ENCODE results near the gene RAD51AP2.
"Not testable (repeated sequence)": the region's sequence is repeated elsewhere in the genome, so short reads cannot be mapped to it uniquely, and the experiment has no call there.

Gene RAD51AP2

GRCh38 chr2:17518212-17519154, at the start of gene RAD51AP2:
RAD51AP2 (minus strand) TSS chr2:17518440; CDS start chr2:17518415, 25 bp downstream.
- in situ Hi-C loops (cut with MboI; ENCODE audit: low sequenced_read_pairs) = no loop called here

GRCh38 chr2:17565726-17566125, 47.5 kb upstream of the RAD51AP2 start:
- in situ Hi-C loops (cut with MboI; ENCODE audit: low sequenced_read_pairs) = not testable (repeated sequence)

GRCh38 chr2:17558878-17559277, 40.6 kb upstream of the RAD51AP2 start:
- in situ Hi-C loops (cut with MboI; ENCODE audit: low sequenced_read_pairs) = no loop called here

- in situ Hi-C loops (cut with MboI; ENCODE audit: low sequenced_read_pairs) = no loop called here
These were observed 39.8 kb upstream of the RAD51AP2 start for GRCh38 chr2:17558053-17558452.

GRCh38 chr2:17557596-17557995, 39.4 kb upstream of the RAD51AP2 start:
- in situ Hi-C loops (cut with MboI; ENCODE audit: low sequenced_read_pairs) = no loop called here

GRCh38 chr2:17555150-17555549, 36.9 kb upstream of the RAD51AP2 start:
- in situ Hi-C loops (cut with MboI; ENCODE audit: low sequenced_read_pairs) = no loop called here

- in situ Hi-C loops (cut with MboI; ENCODE audit: low sequenced_read_pairs) = no loop called here
These were observed 32.7 kb upstream of the RAD51AP2 start for GRCh38 chr2:17550907-17551306.

GRCh38 chr2:17547737-17548136, 29.5 kb upstream of the RAD51AP2 start:
- in situ Hi-C loops (cut with MboI; ENCODE audit: low sequenced_read_pairs) = no loop called here

- in situ Hi-C loops (cut with MboI; ENCODE audit: low sequenced_read_pairs) = no loop called here
These were observed 29.0 kb upstream of the RAD51AP2 start for GRCh38 chr2:17547237-17547636.

- in situ Hi-C loops (cut with MboI; ENCODE audit: low sequenced_read_pairs) = no loop called here
These were observed 27.7 kb upstream of the RAD51AP2 start for GRCh38 chr2:17545680-17546613.

- in situ Hi-C loops (cut with MboI; ENCODE audit: low sequenced_read_pairs) = no loop called here
These were observed 26.0 kb upstream of the RAD51AP2 start for GRCh38 chr2:17544256-17544655.

- in situ Hi-C loops (cut with MboI; ENCODE audit: low sequenced_read_pairs) = no loop called here
These were observed 25.6 kb upstream of the RAD51AP2 start for GRCh38 chr2:17543848-17544247.

- in situ Hi-C loops (cut with MboI; ENCODE audit: low sequenced_read_pairs) = no loop called here
These were observed 25.0 kb upstream of the RAD51AP2 start for GRCh38 chr2:17543131-17543660.

GRCh38 chr2:17542471-17542870, 24.2 kb upstream of the RAD51AP2 start:
- in situ Hi-C loops (cut with MboI; ENCODE audit: low sequenced_read_pairs) = no loop called here

GRCh38 chr2:17541531-17541950, 23.3 kb upstream of the RAD51AP2 start:
- in situ Hi-C loops (cut with MboI; ENCODE audit: low sequenced_read_pairs) = no loop called here

- in situ Hi-C loops (cut with MboI; ENCODE audit: low sequenced_read_pairs) = no loop called here
These were observed 22.7 kb upstream of the RAD51AP2 start for GRCh38 chr2:17540813-17541530.

GRCh38 chr2:17540093-17540812, 22.0 kb upstream of the RAD51AP2 start, which contains the start of gene VSNL1:
VSNL1 (plus strand) TSS chr2:17540696; CDS start chr2:17592075, 51,379 bp downstream.
- in situ Hi-C loops (cut with MboI; ENCODE audit: low sequenced_read_pairs) = no loop called here

GRCh38 chr2:17539611-17540092, 21.4 kb upstream of the RAD51AP2 start:
- in situ Hi-C loops (cut with MboI; ENCODE audit: low sequenced_read_pairs) = no loop called here

GRCh38 chr2:17538844-17539554, 20.8 kb upstream of the RAD51AP2 start:
- in situ Hi-C loops (cut with MboI; ENCODE audit: low sequenced_read_pairs) = no loop called here
